Measurements from ENCODE around the gene MRPS9.

The MRPS9 gene

GRCh38 chr2:105052773-105053172 lies 14.9 kb downstream of the MRPS9 start:
- no peak overlapping the region for H3K27ac ChIP-seq (replicated peaks)
- H3K4me3 ChIP-seq (replicated peaks; ENCODE audit: insufficient read depth, low read length) = no peak overlapping the region
- DNase-seq (ENCODE audit: low read depth in 1 of 2, low spot score in 1 of 2) = no peak
- TF ChIP-seq CTCF (IDR thresholded peaks at IDR 0.05; ENCODE audit: insufficient read depth, low read length) = no peak
- TF ChIP-seq GABPA (IDR thresholded peaks at IDR 0.05; ENCODE audit: low read depth) = no peak
- TF ChIP-seq POLR2AphosphoS5 (IDR thresholded peaks at IDR 0.05; ENCODE audit: low read depth) = no peak
- no peak for TF ChIP-seq REST (IDR thresholded peaks at IDR 0.05; ENCODE audit: insufficient replicate concordance, low read depth)
- TF ChIP-seq SPI1 (IDR thresholded peaks at IDR 0.05; ENCODE audit: borderline replicate concordance, low read depth) = no peak
- H3K27me3 ChIP-seq (ENCODE audit: insufficient read depth, poor library complexity, severe bottlenecking) = no peaks in the 10 kb centered on the region

GRCh38 chr2:105055613-105056012 lies 17.7 kb downstream of the MRPS9 start:
- Histone ChIP-seq H3K4me3 (replicated peaks; ENCODE audit: insufficient read depth, low read length) (no peak overlapping the region), H3K27me3 (ENCODE audit: insufficient read depth, poor library complexity, severe bottlenecking) (no peaks in the 10 kb centered on the region), H3K27ac (replicated peaks) (no peak overlapping the region)
- no peak for DNase-seq (ENCODE audit: low read depth in 1 of 2, low spot score in 1 of 2)
- TF ChIP-seq REST (IDR thresholded peaks at IDR 0.05; ENCODE audit: insufficient replicate concordance, low read depth) (no peak), POLR2AphosphoS5 (IDR thresholded peaks at IDR 0.05; ENCODE audit: low read depth) (no peak), GABPA (IDR thresholded peaks at IDR 0.05; ENCODE audit: low read depth) (no peak), CTCF (IDR thresholded peaks at IDR 0.05; ENCODE audit: insufficient read depth, low read length) (no peak), SPI1 (IDR thresholded peaks at IDR 0.05; ENCODE audit: borderline replicate concordance, low read depth) (no peak)

GRCh38 chr2:105056245-105056644 lies 18.4 kb downstream of the MRPS9 start:
- no peak for TF ChIP-seq CTCF (IDR thresholded peaks at IDR 0.05; ENCODE audit: insufficient read depth, low read length)
- no peak for TF ChIP-seq REST (IDR thresholded peaks at IDR 0.05; ENCODE audit: insufficient replicate concordance, low read depth)
- TF ChIP-seq POLR2AphosphoS5 (IDR thresholded peaks at IDR 0.05; ENCODE audit: low read depth) = no peak
- no peak for TF ChIP-seq SPI1 (IDR thresholded peaks at IDR 0.05; ENCODE audit: borderline replicate concordance, low read depth)
- no peak for TF ChIP-seq GABPA (IDR thresholded peaks at IDR 0.05; ENCODE audit: low read depth)
- Histone ChIP-seq H3K27ac (replicated peaks) (no peak overlapping the region), H3K4me3 (replicated peaks; ENCODE audit: insufficient read depth, low read length) (no peak overlapping the region), H3K27me3 (ENCODE audit: insufficient read depth, poor library complexity, severe bottlenecking) (no peaks in the 10 kb centered on the region)
- no peak for DNase-seq (ENCODE audit: low read depth in 1 of 2, low spot score in 1 of 2)

Measured in HL-60 (cell line).